ENCODE data around the gene MTA3. TPM values are rescaled to one million over a fixed set of nuclear protein-coding genes. Genes with fewer than 3 reads are reported as not detected.

MTA3 gene
- total and polyA plus RNA-seq, 2 of the 8 experiments (the other 6 are each of a cell fraction or from before 2014, with no cell fraction given), result 125 to 184 TPM

- TF ChIP-seq CTBP2 (IDR thresholded peaks at IDR 0.05; ENCODE audit: borderline replicate concordance, insufficient read depth, insufficient read length, low read length) (no peak), TBP (IDR thresholded peaks at IDR 0.05; ENCODE audit: low read depth, low read length) (no peak), EGR1 (IDR thresholded peaks at IDR 0.05; ENCODE audit: borderline replicate concordance, low read depth, low read length) (no peak), KDM1A (IDR thresholded peaks at IDR 0.05; ENCODE audit: borderline replicate concordance, low read length) (no peak), FOSL1 (IDR thresholded peaks at IDR 0.05; ENCODE audit: insufficient read depth, low read depth, low read length) (no peak), BCL11A (IDR thresholded peaks at IDR 0.05; ENCODE audit: low read depth in 2 of 2, low read length in 2 of 2) (no peak), HDAC6 (IDR thresholded peaks at IDR 0.05; ENCODE audit: low read depth, low read length) (no peak)
Observed at GRCh38 chr2:42755191-42755880, 186.9 kb downstream of the MTA3 start (continued).

Measured in H1 (cell line).